Measurements from ENCODE around the gene DAPK1. TPM values are rescaled to one million over a fixed set of nuclear protein-coding genes. Genes with fewer than 3 reads are reported as not detected.

The DAPK1 gene
- total and polyA plus RNA-seq, 2 donors (not counting 3 experiments of a cell fraction or from before 2014, with no cell fraction given) = 58.9 to 119 TPM

GRCh38 chr9:87734106-87734505 lies 236.4 kb downstream of the DAPK1 start:
- dilution Hi-C loops (cut with MboI; ENCODE audit: extremely low pct_ligation_motif_present, low sequenced_read_pairs) = no loop called here
- peak; percentile 10 for DNase-seq (ENCODE audit: low read depth, low spot score)

More at GRCh38 chr9:87734106-87734505, 236.4 kb downstream of the DAPK1 start:
- FAIRE-seq = peak; percentile 28
- no peaks in the 10 kb centered on the region for H4K20me1 ChIP-seq (replicated peaks; ENCODE audit: control insufficient read depth, extremely low read depth, insufficient read depth, low read length)
- H3K9me3 ChIP-seq (replicated peaks; ENCODE audit: control insufficient read depth, insufficient read depth, low read length) = no peaks in the 10 kb centered on the region
- H3K27ac ChIP-seq (ENCODE audit: insufficient read depth, low read depth, low read length) = no peak overlapping the region
- intact Hi-C loops (cut with micrococcal nuclease) = no loop called here
- BruUV-seq (replicated peaks) = no TSS peak
- H2AFZ ChIP-seq (ENCODE audit: low read depth, low read length) = peak overlapping the region; percentile 34
- no peaks in the 10 kb centered on the region for H3K9me1 ChIP-seq (replicated peaks; ENCODE audit: control insufficient read depth, extremely low read depth, insufficient read depth, low read length)
- H3K79me2 ChIP-seq (ENCODE audit: control insufficient read depth, insufficient read depth, low read length) = no peaks in the 10 kb centered on the region
- no peak overlapping the region for H3K4me3 ChIP-seq (replicated peaks in 1 of 3; ENCODE audit: insufficient read depth in 1 of 3, low read depth in 1 of 3, low read length in 3 of 3)
- no peak overlapping the region for H3K9ac ChIP-seq (replicated peaks; ENCODE audit: extremely low read depth, insufficient read depth, low read length)
- CTCF ChIA-PET = interaction anchor here (0.6 to 2.1 kb wide), 3 partner anchors 50 to 148 kb away, joined by 3 to 7 read pairs (median 4); no protein-coding TSS in a partner anchor
- TF ChIP-seq POLR2AphosphoS5 (IDR thresholded peaks at IDR 0.05; ENCODE audit: insufficient read depth, low read depth, low read length) (no peak), FOS (IDR thresholded peaks at IDR 0.05; ENCODE audit: borderline replicate concordance, insufficient read depth, low read length) (no peak), GATA2 (IDR thresholded peaks at IDR 0.05; ENCODE audit: insufficient read depth, insufficient read length, low read depth, low read length) (no peak), JUN (IDR thresholded peaks at IDR 0.05; ENCODE audit: borderline replicate concordance, insufficient read depth, insufficient read length, low read depth) (no peak), POLR2A (IDR thresholded peaks at IDR 0.05; ENCODE audit: low read depth, low read length) (no peak), EZH2 (IDR thresholded peaks at IDR 0.05; ENCODE audit: borderline replicate concordance, low read depth, low read length, severe bottlenecking) (no peak), MYC (IDR thresholded peaks at IDR 0.05; ENCODE audit: low read depth, low read length) (no peak), MAX (IDR thresholded peaks at IDR 0.05; ENCODE audit: insufficient read depth, insufficient read length) (no peak), CTCF (IDR thresholded peaks at IDR 0.05; ENCODE audit: extremely low read depth in 1 of 2, insufficient read depth in 1 of 2, low read depth in 1 of 2, low read length in 2 of 2) (no peak)
- H3K4me1 ChIP-seq (ENCODE audit: control insufficient read depth, extremely low read depth, insufficient read depth, low read length) = no peaks in the 10 kb centered on the region
- H3K27me3 ChIP-seq (ENCODE audit: control insufficient read depth in 2 of 2, insufficient read depth in 2 of 2, low read length in 2 of 2) = no peaks in the 10 kb centered on the region
- H3K36me3 ChIP-seq (ENCODE audit: control insufficient read depth in 2 of 2, extremely low read depth in 1 of 2, insufficient read depth in 2 of 2, low read length in 2 of 2) = peaks cover 0 to 2% of the 10 kb centered on the region in 2 experiments
- POLR2A ChIA-PET = interaction anchor here (0.9 kb wide), 1 partner anchor 22 kb away, joined by 3 read pairs; no protein-coding TSS in a partner anchor
- no peak overlapping the region for H3K4me2 ChIP-seq (ENCODE audit: insufficient read depth, low read length)
